Liver (tissue), 9 donors: ENCODE measurements around the gene PRR16. TPM values are rescaled to one million over a fixed set of nuclear protein-coding genes. Genes with fewer than 3 reads are reported as not detected.

Source experiments
- DNase-seq: peaks from one replicate; pipeline ENCODE4 v3.0.0-alpha.2; 2017; ENCODE audit warnings: low spot score
- H3K27ac ChIP-seq, 2 donors: one replicate each; pipeline ENCODE4 v1.7.0; 2013; ENCODE audit warnings: inconsistent platforms in 2 of 2, low read length in 2 of 2, control low read depth in 1 of 2, low read depth in 1 of 2, mild to moderate bottlenecking in 1 of 2
- H3K27me3 ChIP-seq, 4 donors: one replicate each; pipeline versions ENCODE4 v1.6.1 to v1.7.0; 2013; ENCODE audit warnings: low read length in 3 of 4, inconsistent platforms in 1 of 4, mild to moderate bottlenecking in 1 of 4, moderate library complexity in 1 of 4; ENCODE audit not compliant: control insufficient read depth in 4 of 4, insufficient read depth in 4 of 4
- H3K36me3 ChIP-seq, 4 donors: one replicate each; pipeline versions ENCODE4 v1.6.1 to v1.7.0; 2013; ENCODE audit warnings: low read length in 3 of 4, mild to moderate bottlenecking in 3 of 4, low read depth in 1 of 4, moderate library complexity in 1 of 4; ENCODE audit not compliant: control insufficient read depth in 4 of 4, insufficient read depth in 3 of 4
- H3K4me1 ChIP-seq, 4 donors: one replicate each; pipeline versions ENCODE4 v1.6.1 to v1.7.0; 2013; ENCODE audit warnings: low read length in 3 of 4, mild to moderate bottlenecking in 3 of 4, moderate library complexity in 1 of 4; ENCODE audit not compliant: control insufficient read depth in 4 of 4, insufficient read depth in 4 of 4
- H3K4me3 ChIP-seq, 3 donors: one replicate each; pipeline versions ENCODE4 v1.6.1 to v1.7.0; 2013; ENCODE audit warnings: low read length in 3 of 3, control low read depth in 1 of 3, low read depth in 1 of 3, mild to moderate bottlenecking in 1 of 3
- H3K9ac ChIP-seq, 2 donors: one replicate each; pipeline ENCODE4 v1.7.0; 2013; ENCODE audit warnings: low read length in 2 of 2, mild to moderate bottlenecking in 2 of 2, moderate library complexity in 2 of 2, control low read depth in 1 of 2, low read depth in 1 of 2
- H3K9me3 ChIP-seq, 4 donors: one replicate each; pipeline versions ENCODE4 v1.6.1 to v1.7.0; 2013; ENCODE audit warnings: low read length in 3 of 4; ENCODE audit not compliant: control insufficient read depth in 4 of 4
- EGR1 ChIP-seq, 2 donors: IDR thresholded peaks; 2 replicates each; pipeline ENCODE4 v1.6.1; 2016 to 2018; ENCODE audit warnings: antibody characterized with exemption in 2 of 2, low read depth in 2 of 2
- FOXA2 ChIP-seq: IDR thresholded peaks from 2 replicates; pipeline ENCODE4 v1.6.1; 2016; ENCODE audit warnings: antibody characterized with exemption
- GABPA ChIP-seq, 2 donors: IDR thresholded peaks in 1 of 2; conservative IDR thresholded peaks in 1 of 2; 2 replicates each; pipeline ENCODE4 v1.6.1; 2016; ENCODE audit warnings: antibody characterized with exemption in 2 of 2, mild to moderate bottlenecking in 1 of 2, moderate library complexity in 1 of 2
- JUND ChIP-seq, 2 donors: IDR thresholded peaks; 2 replicates each; pipeline ENCODE4 v1.6.1; 2016; ENCODE audit warnings: antibody characterized with exemption in 2 of 2
- RAD21 ChIP-seq, 2 donors: IDR thresholded peaks; 2 replicates each; pipeline ENCODE4 v1.6.1; 2016; ENCODE audit warnings: antibody characterized with exemption in 2 of 2, mild to moderate bottlenecking in 2 of 2
- RXRA ChIP-seq, 2 donors: IDR thresholded peaks; 2 replicates each; pipeline ENCODE4 v1.6.1; 2017 to 2018; ENCODE audit warnings: antibody characterized with exemption in 2 of 2, mild to moderate bottlenecking in 1 of 2
- SP1 ChIP-seq: IDR thresholded peaks from 2 replicates; pipeline ENCODE4 v1.6.1; 2018; ENCODE audit warnings: antibody characterized with exemption, mild to moderate bottlenecking
- YY1 ChIP-seq: IDR thresholded peaks from 2 replicates; pipeline ENCODE4 v1.6.1; 2016; ENCODE audit warnings: antibody characterized with exemption, mild to moderate bottlenecking
- ZBTB33 ChIP-seq: IDR thresholded peaks from 2 replicates; pipeline ENCODE4 v1.6.1; 2016; ENCODE audit warnings: antibody characterized with exemption
- WGBS: extraction: QIAGEN DNeasy Blood & Tissue Kit; methylation state at CpG from one replicate; pipeline ENCODE4 v1.1.7; 2013; 5-methylcytosine and 5-hydroxymethylcytosine counted together
- polyA plus RNA-seq, 2 donors: library from polyadenylated mRNA; stranded (reverse) in 1 of 2; unstranded in 1 of 2; fragments of 200-250 nt in 1 of 2; fragments of >200 nt in 1 of 2; fragmentation: Nextera tagmentation in 1 of 2; extraction: Ambion mirVana in 1 of 2; gene quantifications; one replicate each; pipeline versions ENCODE4 v1.2.1 to v1.2.3, GENCODE V29; 2013 to 2015
- total RNA-seq, 2 donors: library from RNA; depleted of rRNA; stranded (reverse); fragments of >200 nt; gene quantifications; one replicate each; pipeline ENCODE4 v1.2.3, GENCODE V29; 2014
- TF ChIP-seq, protein P1 (sequence below): IDR thresholded peaks from 2 replicates; pipeline ENCODE4 v1.6.1; 2016; ENCODE audit warnings: antibody characterized with exemption, mild to moderate bottlenecking
- TF ChIP-seq, protein P2 (sequence below): IDR thresholded peaks from 2 replicates; pipeline ENCODE4 v1.6.1; 2016; ENCODE audit warnings: antibody characterized with exemption
- donor health status: healthy.
- donor health status: healthy.
- donor health status: healthy.
- donor health status: healthy.
- donor health status: healthy.

Gene PRR16
- total and polyA plus RNA-seq, 4 donors = 0.14 to 0.42 (median 0.21) TPM

DNA sequence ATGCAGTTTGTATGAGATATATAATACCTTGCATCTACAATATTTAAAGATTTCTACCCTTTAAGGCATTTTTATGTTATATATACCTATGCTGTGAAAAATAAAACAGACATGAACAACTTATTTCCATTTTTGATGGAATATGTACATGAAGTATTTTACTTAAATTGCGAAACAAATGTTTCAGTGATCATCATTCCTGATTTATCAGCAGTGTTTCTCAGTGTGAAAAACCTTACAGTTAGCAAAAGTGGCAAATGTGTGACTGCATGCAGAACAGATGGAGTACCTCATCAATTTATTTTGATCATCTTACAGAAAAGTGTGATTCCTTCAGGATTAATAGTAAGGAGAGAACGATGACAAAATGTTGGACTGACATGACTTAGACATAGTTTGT lies 43.1 kb downstream of the PRR16 start:
- no peak overlapping the region for H3K9ac ChIP-seq
- TF ChIP-seq JUND (IDR thresholded peaks at IDR 0.05) (no peak), SP1 (no peak)
- no peaks in the 10 kb centered on the region for H3K27me3 ChIP-seq
- H3K4me1 ChIP-seq = no peaks in the 10 kb centered on the region
- H3K9me3 ChIP-seq = no peaks in the 10 kb centered on the region
- H3K4me3 ChIP-seq = no peak overlapping the region
- 63% methylated on average over 2 of the region's 2 CpGs for WGBS
- H3K36me3 ChIP-seq = no peaks in the 10 kb centered on the region
- no peak for DNase-seq
- no peak overlapping the region for H3K27ac ChIP-seq

DNA sequence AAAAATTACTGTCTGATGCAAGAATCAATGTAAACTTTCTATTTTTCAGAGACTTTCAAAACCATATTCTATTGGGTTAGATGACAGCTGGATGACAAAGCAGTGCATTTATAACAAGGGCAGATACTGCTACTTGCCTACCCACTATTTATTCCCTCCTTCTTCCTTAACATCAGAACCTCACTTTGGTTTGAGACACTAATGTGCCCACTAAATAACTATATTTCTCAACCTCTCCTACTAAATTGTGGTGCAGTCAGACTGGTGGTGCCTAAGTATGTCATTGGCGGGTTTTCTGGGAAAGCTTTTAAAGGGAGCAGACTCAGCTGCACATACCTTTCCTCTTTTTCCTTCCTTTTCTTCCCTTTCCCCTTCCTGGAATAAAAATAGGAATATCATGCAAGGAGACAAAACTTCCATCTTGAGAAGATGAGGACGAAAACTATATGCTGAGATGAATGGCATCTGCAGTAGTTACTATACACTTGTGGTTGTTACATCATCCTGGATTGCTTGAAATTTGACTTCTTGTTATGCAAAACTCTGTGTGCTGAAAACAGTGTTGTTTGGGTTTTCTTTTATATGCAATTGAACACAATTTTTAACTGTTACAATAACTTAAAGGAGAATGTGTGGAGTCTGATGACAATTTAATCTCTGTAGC lies 43.8 kb downstream of the PRR16 start:
- no peaks in the 10 kb centered on the region for H3K4me1 ChIP-seq
- peaks cover 0 to 4% (median 0%) of the 10 kb centered on the region in 4 donors for H3K27me3 ChIP-seq
- DNase-seq = no peak
- no peak overlapping the region for H3K4me3 ChIP-seq
- H3K36me3 ChIP-seq = no peaks in the 10 kb centered on the region
- TF ChIP-seq FOXA2 = no peak
- TF ChIP-seq, protein P1, sequence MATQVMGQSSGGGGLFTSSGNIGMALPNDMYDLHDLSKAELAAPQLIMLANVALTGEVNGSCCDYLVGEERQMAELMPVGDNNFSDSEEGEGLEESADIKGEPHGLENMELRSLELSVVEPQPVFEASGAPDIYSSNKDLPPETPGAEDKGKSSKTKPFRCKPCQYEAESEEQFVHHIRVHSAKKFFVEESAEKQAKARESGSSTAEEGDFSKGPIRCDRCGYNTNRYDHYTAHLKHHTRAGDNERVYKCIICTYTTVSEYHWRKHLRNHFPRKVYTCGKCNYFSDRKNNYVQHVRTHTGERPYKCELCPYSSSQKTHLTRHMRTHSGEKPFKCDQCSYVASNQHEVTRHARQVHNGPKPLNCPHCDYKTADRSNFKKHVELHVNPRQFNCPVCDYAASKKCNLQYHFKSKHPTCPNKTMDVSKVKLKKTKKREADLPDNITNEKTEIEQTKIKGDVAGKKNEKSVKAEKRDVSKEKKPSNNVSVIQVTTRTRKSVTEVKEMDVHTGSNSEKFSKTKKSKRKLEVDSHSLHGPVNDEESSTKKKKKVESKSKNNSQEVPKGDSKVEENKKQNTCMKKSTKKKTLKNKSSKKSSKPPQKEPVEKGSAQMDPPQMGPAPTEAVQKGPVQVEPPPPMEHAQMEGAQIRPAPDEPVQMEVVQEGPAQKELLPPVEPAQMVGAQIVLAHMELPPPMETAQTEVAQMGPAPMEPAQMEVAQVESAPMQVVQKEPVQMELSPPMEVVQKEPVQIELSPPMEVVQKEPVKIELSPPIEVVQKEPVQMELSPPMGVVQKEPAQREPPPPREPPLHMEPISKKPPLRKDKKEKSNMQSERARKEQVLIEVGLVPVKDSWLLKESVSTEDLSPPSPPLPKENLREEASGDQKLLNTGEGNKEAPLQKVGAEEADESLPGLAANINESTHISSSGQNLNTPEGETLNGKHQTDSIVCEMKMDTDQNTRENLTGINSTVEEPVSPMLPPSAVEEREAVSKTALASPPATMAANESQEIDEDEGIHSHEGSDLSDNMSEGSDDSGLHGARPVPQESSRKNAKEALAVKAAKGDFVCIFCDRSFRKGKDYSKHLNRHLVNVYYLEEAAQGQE = no peak
- TF ChIP-seq, protein P2, sequence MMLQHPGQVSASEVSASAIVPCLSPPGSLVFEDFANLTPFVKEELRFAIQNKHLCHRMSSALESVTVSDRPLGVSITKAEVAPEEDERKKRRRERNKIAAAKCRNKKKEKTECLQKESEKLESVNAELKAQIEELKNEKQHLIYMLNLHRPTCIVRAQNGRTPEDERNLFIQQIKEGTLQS = no peak
- H3K9me3 ChIP-seq = no peaks in the 10 kb centered on the region
- H3K9ac ChIP-seq = no peak overlapping the region
- no peak overlapping the region for H3K27ac ChIP-seq
- WGBS = 58% methylated on average over 2 of the region's 2 CpGs

GRCh38 chr5:120509053-120509452 lies 45.0 kb downstream of the PRR16 start:
- Histone ChIP-seq H3K4me3 (no peak overlapping the region), H3K9me3 (no peaks in the 10 kb centered on the region), H3K36me3 (no peaks in the 10 kb centered on the region), H3K4me1 (no peaks in the 10 kb centered on the region), H3K27me3 (peaks cover 0 to 5% (median 0%) of the 10 kb centered on the region in 4 donors), H3K9ac (no peak overlapping the region), H3K27ac (no peak overlapping the region)
- 67% methylated on average over 3 of the region's 3 CpGs for WGBS
- no peak for DNase-seq
- TF ChIP-seq GABPA (IDR thresholded peaks at IDR 0.05 in 1 of 2, conservative IDR thresholded peaks at IDR 0.05 in 1 of 2) (no peak), JUND (IDR thresholded peaks at IDR 0.05) (no peak), YY1 (no peak), ZBTB33 (no peak), FOXA2 (no peak), RXRA (IDR thresholded peaks at IDR 0.05) (no peak), RAD21 (IDR thresholded peaks at IDR 0.05) (no peak), EGR1 (IDR thresholded peaks at IDR 0.05; ENCODE audit: low read depth in 2 of 2) (no peak)
- TF ChIP-seq, protein P1 = no peak
